Keratinocyte (primary cell): ENCODE results near the gene PKNOX2.

Source experiments
- CTCF ChIP-seq, 3 experiments: IDR thresholded peaks in 1 of 3; conservative IDR thresholded peaks in 1 of 3; optimal IDR thresholded peaks in 1 of 3; 2 replicates in 2 of 3; 3 replicates in 1 of 3; pipeline versions ENCODE3 to v1.5.1; 2011; ENCODE audit warnings: low read length in 3 of 3, mild to moderate bottlenecking in 3 of 3, moderate library complexity in 2 of 3, control low read depth in 1 of 3, inconsistent platforms in 1 of 3; ENCODE audit not compliant: insufficient read depth in 2 of 3; ENCODE audit errors: extremely low read depth in 1 of 3
- EZH2 ChIP-seq: IDR thresholded peaks from one replicate; pipeline ENCODE4 v1.6.1; 2012; ENCODE audit warnings: inconsistent platforms, mild to moderate bottlenecking, low read length, moderate library complexity

GRCh38 chr11:125455851-125456250 lies 291.3 kb downstream of the PKNOX2 start:
- TF ChIP-seq CTCF (optimal IDR thresholded peaks at IDR 0.05 in 1 of 3, IDR thresholded peaks at IDR 0.05 in 1 of 3, conservative IDR thresholded peaks at IDR 0.05 in 1 of 3; ENCODE audit: extremely low read depth in 1 of 3, insufficient read depth in 2 of 3, low read length in 3 of 3) (no peak), EZH2 (no peak)
